GM15510 (cell line): ENCODE results near the gene BSN.
A peak's percentile ranks its signal among the peaks of the same experiment; 100 is the strongest.

Experiments
- POLR2A ChIP-seq: IDR thresholded peaks from 3 replicates; pipeline ENCODE4 v1.6.1; 2011; ENCODE audit warnings: borderline replicate concordance; ENCODE audit not compliant: insufficient read length; ENCODE audit errors: extremely low read depth

Gene BSN

DNA sequence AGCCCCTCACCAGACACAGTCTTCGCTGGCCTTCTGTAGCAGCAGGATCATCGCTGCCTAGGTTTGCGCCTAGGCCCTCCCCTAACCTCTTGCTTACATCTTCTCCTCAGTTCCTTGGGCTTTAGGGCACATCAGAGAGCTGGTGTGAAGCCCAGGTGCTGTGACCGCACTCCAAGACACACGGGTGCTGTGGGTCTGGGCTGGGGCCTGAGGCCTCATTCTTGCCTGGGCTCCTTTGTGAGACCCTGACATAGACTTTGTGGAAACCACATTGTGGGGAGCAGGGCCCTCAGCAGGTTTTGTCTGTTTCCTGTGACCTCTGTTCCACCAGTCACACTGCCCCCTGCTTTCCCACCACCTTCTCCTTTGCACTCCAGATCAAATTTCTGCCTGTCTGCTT is 157.2 kb downstream of the BSN start:
- TF ChIP-seq POLR2A, result no peak

DNA sequence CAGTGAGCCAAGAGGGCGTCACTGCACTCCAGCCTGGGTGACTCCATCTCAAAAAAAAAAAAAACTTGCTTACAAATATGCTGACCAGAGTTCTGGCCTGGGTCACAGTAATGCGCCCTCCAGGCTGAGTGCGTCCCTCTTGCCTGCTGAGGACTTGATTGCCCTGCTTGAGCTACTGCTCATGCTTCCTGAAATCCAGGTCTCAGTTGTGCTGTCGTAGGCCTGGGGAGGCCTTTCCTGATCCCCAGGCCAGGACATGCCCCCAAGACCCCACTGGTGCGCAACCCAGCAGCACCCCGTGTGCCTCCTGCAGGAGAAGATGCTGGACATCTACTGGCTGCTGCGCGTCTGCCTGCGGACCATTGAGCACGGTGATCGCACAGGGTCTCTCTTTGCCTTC is 157.9 kb downstream of the BSN start:
- TF ChIP-seq POLR2A, result no peak

GRCh38 chr3:49712631-49713317 is 158.5 kb downstream of the BSN start:
- no peak for TF ChIP-seq POLR2A

- no peak for TF ChIP-seq POLR2A
Measured at GRCh38 chr3:49713336-49714105, 159.2 kb downstream of the BSN start.

DNA sequence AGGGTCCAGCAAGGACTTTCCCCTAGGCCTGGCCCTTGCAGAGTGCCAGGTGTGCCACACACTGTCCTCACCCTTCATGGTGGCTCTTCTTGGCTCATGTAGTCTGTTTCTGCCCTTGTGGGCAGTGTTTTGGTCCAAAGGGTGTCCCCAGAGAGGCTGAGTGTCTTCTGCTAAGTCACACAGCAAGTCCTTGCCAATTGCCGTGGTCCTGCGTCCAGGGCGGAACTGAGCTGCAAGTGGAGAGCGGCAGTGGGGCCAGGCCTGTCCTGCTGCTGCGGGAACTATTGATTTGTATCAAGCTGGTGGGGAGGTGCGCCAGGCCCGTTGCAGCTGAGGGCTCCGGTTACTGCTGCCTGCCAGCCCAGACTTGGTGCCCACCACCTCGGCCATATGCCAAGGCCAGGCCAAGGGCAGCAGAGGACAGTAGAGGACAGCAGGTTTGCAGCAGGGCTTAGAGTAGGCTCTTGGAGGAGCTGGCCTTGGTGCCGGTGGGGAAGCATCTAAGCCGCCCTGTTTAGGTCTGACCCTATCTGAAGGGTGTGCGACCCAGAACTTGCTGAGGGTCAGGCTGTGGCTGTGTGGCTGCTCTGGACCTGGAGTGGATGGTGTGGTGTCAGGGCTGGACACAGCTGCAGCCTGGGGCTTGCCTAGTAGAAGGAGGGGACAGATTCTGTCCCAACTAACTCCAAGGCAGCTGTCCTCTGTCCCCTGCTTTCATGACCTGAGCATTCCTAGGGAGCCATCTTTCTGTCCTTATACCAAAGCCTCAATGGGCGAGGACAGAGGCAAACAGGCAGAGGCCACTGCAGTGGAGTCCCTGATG is 160.7 kb downstream of the BSN start:
- no peak for TF ChIP-seq POLR2A

GRCh38 chr3:49715611-49716121 is 161.4 kb downstream of the BSN start:
- no peak for TF ChIP-seq POLR2A

DNA sequence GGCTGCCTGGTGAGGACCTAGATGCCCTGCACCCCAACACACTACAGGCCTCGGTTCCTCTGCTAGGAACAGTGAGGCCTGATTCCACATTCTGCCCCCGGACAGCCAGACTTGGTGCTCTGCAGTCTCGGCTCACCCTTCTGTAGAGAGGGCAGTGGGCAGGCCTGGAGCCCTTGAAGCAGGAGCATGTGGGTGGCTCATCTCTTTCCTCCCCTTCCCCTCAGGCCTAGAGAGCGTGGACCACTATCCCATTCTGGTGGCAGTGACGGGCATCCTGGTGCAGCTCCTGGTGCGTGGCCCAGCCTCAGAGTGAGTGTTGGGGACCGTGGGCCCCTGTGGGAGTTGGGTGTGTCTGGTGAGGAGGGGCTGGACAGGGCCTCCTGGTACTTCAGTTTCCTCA is 161.9 kb downstream of the BSN start:
- TF ChIP-seq POLR2A, result no peak

DNA sequence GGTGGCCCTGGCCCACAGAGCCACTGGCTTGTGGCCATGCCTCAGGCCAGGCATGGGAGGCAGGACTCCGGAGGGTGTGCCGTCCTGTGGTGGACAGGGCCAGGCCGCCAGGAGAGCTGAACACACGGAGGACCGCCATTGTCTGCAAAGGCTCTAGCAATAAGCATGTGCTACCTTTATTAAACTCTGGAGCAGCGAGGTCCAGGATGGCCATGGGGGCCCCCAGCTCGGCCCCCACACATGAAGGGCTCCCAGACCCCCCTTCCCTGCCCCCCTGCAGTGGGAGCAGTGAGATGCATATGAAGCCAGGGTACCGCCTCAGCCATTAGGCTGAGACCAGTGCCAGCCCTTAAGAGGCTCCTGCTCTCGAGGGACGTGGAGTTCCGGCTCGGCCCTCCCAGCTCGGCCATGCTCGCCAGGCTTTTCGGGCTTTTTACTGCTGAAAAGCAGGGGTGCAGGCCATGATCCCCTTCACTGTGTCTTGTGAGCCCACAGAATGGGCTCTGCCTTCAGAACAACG is 162.5 kb downstream of the BSN start:
- TF ChIP-seq POLR2A, result no peak

- TF ChIP-seq POLR2A, result no peak
Measured at GRCh38 chr3:49717211-49717958, 163.1 kb downstream of the BSN start.

GRCh38 chr3:49717959-49718857 is 163.9 kb downstream of the BSN start:
- TF ChIP-seq POLR2A, result no peak

DNA sequence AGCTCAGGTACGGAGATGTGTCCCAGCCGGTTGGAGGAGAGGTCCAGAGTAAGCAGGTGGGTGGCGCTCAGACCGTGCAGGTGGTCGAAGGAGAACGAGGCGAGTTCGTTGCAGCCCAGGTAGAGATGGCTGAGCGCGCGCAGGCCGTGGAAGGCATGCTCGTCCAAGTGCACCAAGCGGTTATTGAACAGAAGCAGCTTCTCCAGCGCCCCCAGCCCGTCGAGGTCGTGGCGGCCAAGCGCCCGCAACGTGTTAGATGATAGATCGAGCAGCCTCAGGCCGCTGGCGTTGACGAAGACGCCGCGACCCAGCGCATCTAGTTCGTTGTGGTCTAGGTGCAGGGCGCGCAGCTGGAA is 164.6 kb downstream of the BSN start:
- no peak for TF ChIP-seq POLR2A

GRCh38 chr3:49719214-49719884 is 165.1 kb downstream of the BSN start, which contains the start of gene AMIGO3:
TSS of gene AMIGO3 (minus strand) at chr3:49719684. CDS start at chr3:49719465, 219 bp downstream.
- TF ChIP-seq POLR2A, result peak; percentile 76
